Hepatocyte (in vitro differentiated cells): ENCODE data around the gene TOMM22. TPM values are rescaled to one million over a fixed set of nuclear protein-coding genes. Genes with fewer than 3 reads are reported as not detected.

ENCODE experiments used
- DNase-seq: peaks from one replicate; pipeline ENCODE4 v3.0.0-alpha.2; 2016; ENCODE audit warnings: low spot score
- H2AFZ ChIP-seq: fragments of 200-600 bp; sonication (generic); 2 replicates; pipeline ENCODE4 v1.6.0; 2016; ENCODE audit warnings: antibody characterized with exemption, mild to moderate bottlenecking
- H3K27ac ChIP-seq: fragments of 200-600 bp; sonication (generic); 2 replicates; pipeline ENCODE4 v1.5.1; 2016; ENCODE audit warnings: mild to moderate bottlenecking
- H3K27me3 ChIP-seq: fragments of 200-600 bp; sonication (generic); 2 replicates; pipeline ENCODE4 v1.6.1; 2016
- H3K36me3 ChIP-seq: fragments of 200-600 bp; sonication (generic); replicated peaks from 2 replicates; pipeline ENCODE4 v1.5.1; 2016; ENCODE audit warnings: low read depth; ENCODE audit not compliant: insufficient read depth
- H3K4me1 ChIP-seq: fragments of 200-600 bp; sonication (generic); 2 replicates; pipeline ENCODE4 v1.5.1; 2016; ENCODE audit warnings: mild to moderate bottlenecking, moderate library complexity; ENCODE audit not compliant: insufficient read depth
- H3K4me2 ChIP-seq: fragments of 200-600 bp; sonication (generic); 2 replicates; pipeline ENCODE4 v1.6.0; 2016
- H3K4me3 ChIP-seq: fragments of 200-600 bp; sonication (generic); 2 replicates; pipeline ENCODE4 v1.5.1; 2016; ENCODE audit warnings: mild to moderate bottlenecking
- H3K79me2 ChIP-seq: fragments of 200-600 bp; sonication (generic); 2 replicates; pipeline ENCODE4 v1.6.0; 2017; ENCODE audit warnings: mild to moderate bottlenecking
- H3K9me2 ChIP-seq: fragments of 200-600 bp; sonication (generic); replicated peaks from 2 replicates; pipeline ENCODE4 v1.6.0; 2017; ENCODE audit warnings: mild to moderate bottlenecking; ENCODE audit not compliant: insufficient read depth
- H3K9me3 ChIP-seq: fragments of 200-600 bp; sonication (generic); 2 replicates; pipeline ENCODE4 v1.5.1; 2016; ENCODE audit warnings: low read depth, mild to moderate bottlenecking
- H4K20me1 ChIP-seq: fragments of 200-600 bp; sonication (generic); 2 replicates; pipeline ENCODE4 v1.6.0; 2016; ENCODE audit warnings: mild to moderate bottlenecking; ENCODE audit not compliant: insufficient read depth, poor library complexity, severe bottlenecking
- CTCF ChIP-seq: fragments of 200-600 bp; sonication (generic); IDR thresholded peaks from 2 replicates; pipeline ENCODE4 v1.5.1; 2016; ENCODE audit warnings: antibody characterized with exemption, mild to moderate bottlenecking; ENCODE audit not compliant: poor library complexity
- EZH2 ChIP-seq: fragments of 200-600 bp; sonication (generic); IDR thresholded peaks from 2 replicates; pipeline ENCODE4 v1.6.1; 2016; ENCODE audit warnings: antibody characterized with exemption, mild to moderate bottlenecking, borderline replicate concordance
- EZH2phosphoT487 ChIP-seq: fragments of 200-600 bp; sonication (generic); IDR thresholded peaks from one replicate; pipeline ENCODE4 v1.6.1; 2018; ENCODE audit warnings: antibody characterized with exemption, mild to moderate bottlenecking, low read depth, moderate library complexity; ENCODE audit not compliant: unreplicated experiment, severe bottlenecking
- WGBS: methylation state at CpG from one replicate; pipeline ENCODE4 v1.1.6; 2016; ENCODE audit warnings: low lambda C conversion rate; ENCODE audit errors: missing lambda C conversion rate; 5-methylcytosine and 5-hydroxymethylcytosine counted together
- polyA plus RNA-seq: library from polyadenylated mRNA; unstranded; fragments of >200 nt; fragmentation: Nextera tagmentation; extraction: Ambion mirVana; gene quantifications from 2 replicates; pipeline ENCODE4 v1.2.1, GENCODE V29; 2016
- total RNA-seq: library from RNA; depleted of rRNA; stranded (reverse); fragments of >200 nt; gene quantifications from 2 replicates; pipeline ENCODE4 v1.2.3, GENCODE V29; 2014

The TOMM22 gene
- total and polyA plus RNA-seq, 2 experiments from 2014 or later = 57.7 to 80.3 TPM

- Histone ChIP-seq H3K79me2 (peaks cover 91% of the 10 kb centered on the region), H4K20me1 (peaks cover 86% of the 10 kb centered on the region), H3K4me1 (peaks cover 12% of the 10 kb centered on the region), H3K9me3 (no peaks in the 10 kb centered on the region), H2AFZ (no peak overlapping the region), H3K27me3 (no peaks in the 10 kb centered on the region), H3K4me2 (no peak overlapping the region), H3K36me3 (no peaks in the 10 kb centered on the region), H3K27ac (no peak overlapping the region), H3K4me3 (no peak overlapping the region), H3K9me2 (no peaks in the 10 kb centered on the region)
- TF ChIP-seq CTCF (no peak), EZH2phosphoT487 (no peak), EZH2 (no peak)
- no peak for DNase-seq
- 93% methylated on average over 3 of the region's 3 CpGs for WGBS
Observed at GRCh38 chr22:38710351-38710750, 28.6 kb downstream of the TOMM22 start.

DNA sequence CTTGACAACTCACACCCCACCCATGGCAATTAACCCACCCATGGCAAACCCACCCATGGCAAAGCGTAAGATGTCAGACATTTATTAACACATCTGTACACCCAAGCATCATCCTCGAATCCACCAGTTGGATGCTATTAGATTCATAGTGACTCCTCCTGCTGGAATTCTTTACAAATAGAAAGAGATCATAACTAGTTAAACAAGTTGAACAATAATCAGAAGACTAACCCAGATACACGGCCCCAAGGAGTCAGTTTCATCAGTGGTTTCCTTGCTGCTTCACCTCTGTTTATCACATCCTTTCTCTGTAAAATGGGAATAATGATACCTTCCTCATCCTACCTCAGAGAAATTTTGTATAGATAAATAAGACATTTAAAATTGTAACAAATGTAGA, 29.1 kb downstream of the TOMM22 start:
- TF ChIP-seq CTCF (no peak), EZH2 (no peak), EZH2phosphoT487 (no peak)
- H3K9me2 ChIP-seq = no peaks in the 10 kb centered on the region
- H3K79me2 ChIP-seq = peaks cover 96% of the 10 kb centered on the region
- H3K36me3 ChIP-seq = no peaks in the 10 kb centered on the region
- peaks cover 90% of the 10 kb centered on the region for H4K20me1 ChIP-seq
- no peak overlapping the region for H3K4me2 ChIP-seq
- WGBS = 90% methylated on average over 3 of the region's 3 CpGs
- no peak for DNase-seq
- peaks cover 12% of the 10 kb centered on the region for H3K4me1 ChIP-seq
- H3K9me3 ChIP-seq = no peaks in the 10 kb centered on the region
- no peaks in the 10 kb centered on the region for H3K27me3 ChIP-seq
- no peak overlapping the region for H2AFZ ChIP-seq
- H3K4me3 ChIP-seq = no peak overlapping the region
- H3K27ac ChIP-seq = no peak overlapping the region

GRCh38 chr22:38712486-38713207, 30.9 kb downstream of the TOMM22 start:
- Histone ChIP-seq H3K27ac (no peak overlapping the region), H3K4me2 (no peak overlapping the region), H3K27me3 (no peaks in the 10 kb centered on the region), H3K9me3 (no peaks in the 10 kb centered on the region), H3K36me3 (no peaks in the 10 kb centered on the region), H4K20me1 (peaks cover 78% of the 10 kb centered on the region), H3K4me3 (no peak overlapping the region), H2AFZ (no peak overlapping the region), H3K9me2 (no peaks in the 10 kb centered on the region), H3K79me2 (peaks cover 83% of the 10 kb centered on the region), H3K4me1 (peaks cover 6% of the 10 kb centered on the region)
- 77% methylated on average over 11 of the region's 11 CpGs for WGBS
- DNase-seq = no peak
- no peak for TF ChIP-seq EZH2
- no peak for TF ChIP-seq CTCF
- TF ChIP-seq EZH2phosphoT487 = no peak

DNA sequence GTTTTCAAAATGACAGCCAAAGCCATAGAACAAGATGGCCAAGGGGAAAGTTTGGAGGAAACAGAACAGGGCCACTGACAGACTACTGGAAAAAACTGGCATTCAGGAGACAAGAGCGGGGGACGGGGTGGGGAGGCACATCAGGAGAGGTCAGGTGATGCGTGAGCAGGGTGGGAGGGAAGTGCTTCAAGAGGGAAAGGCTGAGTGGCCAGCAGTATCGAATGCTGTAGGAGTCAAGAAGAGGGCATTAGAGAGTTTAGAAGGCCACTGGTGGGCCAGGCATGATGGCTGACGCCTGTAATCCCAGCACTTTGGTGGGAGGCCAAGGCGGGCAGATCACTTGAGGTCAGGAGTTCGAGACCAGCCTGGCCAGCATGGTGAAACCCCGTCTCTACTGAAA, 32.2 kb downstream of the TOMM22 start:
- H3K36me3 ChIP-seq = no peaks in the 10 kb centered on the region
- no peak overlapping the region for H2AFZ ChIP-seq
- no peaks in the 10 kb centered on the region for H3K9me3 ChIP-seq
- no peak overlapping the region for H3K27ac ChIP-seq
- DNase-seq = no peak
- peaks cover 70% of the 10 kb centered on the region for H3K79me2 ChIP-seq
- WGBS = 90% methylated on average over 8 of the region's 8 CpGs
- peaks cover 4% of the 10 kb centered on the region for H3K4me1 ChIP-seq
- TF ChIP-seq EZH2phosphoT487 (no peak), EZH2 (no peak), CTCF (no peak)
- H4K20me1 ChIP-seq = peaks cover 65% of the 10 kb centered on the region
- no peaks in the 10 kb centered on the region for H3K27me3 ChIP-seq
- no peak overlapping the region for H3K4me2 ChIP-seq
- no peak overlapping the region for H3K4me3 ChIP-seq
- H3K9me2 ChIP-seq = no peaks in the 10 kb centered on the region
